COLO668 (cell line): ENCODE data around the gene CASKIN1.
A peak's percentile ranks its signal among the peaks of the same experiment; 100 is the strongest.
"Not testable (repeated sequence)": the region's sequence is repeated elsewhere in the genome, so short reads cannot be mapped to it uniquely, and the experiment has no call there.

Source experiments
- DNase-seq: peaks from one replicate; lab custom pipeline; 2025; ENCODE audit not compliant: unreplicated experiment; lab: John Stamatoyannopoulos, UW

The CASKIN1 gene, protein sequence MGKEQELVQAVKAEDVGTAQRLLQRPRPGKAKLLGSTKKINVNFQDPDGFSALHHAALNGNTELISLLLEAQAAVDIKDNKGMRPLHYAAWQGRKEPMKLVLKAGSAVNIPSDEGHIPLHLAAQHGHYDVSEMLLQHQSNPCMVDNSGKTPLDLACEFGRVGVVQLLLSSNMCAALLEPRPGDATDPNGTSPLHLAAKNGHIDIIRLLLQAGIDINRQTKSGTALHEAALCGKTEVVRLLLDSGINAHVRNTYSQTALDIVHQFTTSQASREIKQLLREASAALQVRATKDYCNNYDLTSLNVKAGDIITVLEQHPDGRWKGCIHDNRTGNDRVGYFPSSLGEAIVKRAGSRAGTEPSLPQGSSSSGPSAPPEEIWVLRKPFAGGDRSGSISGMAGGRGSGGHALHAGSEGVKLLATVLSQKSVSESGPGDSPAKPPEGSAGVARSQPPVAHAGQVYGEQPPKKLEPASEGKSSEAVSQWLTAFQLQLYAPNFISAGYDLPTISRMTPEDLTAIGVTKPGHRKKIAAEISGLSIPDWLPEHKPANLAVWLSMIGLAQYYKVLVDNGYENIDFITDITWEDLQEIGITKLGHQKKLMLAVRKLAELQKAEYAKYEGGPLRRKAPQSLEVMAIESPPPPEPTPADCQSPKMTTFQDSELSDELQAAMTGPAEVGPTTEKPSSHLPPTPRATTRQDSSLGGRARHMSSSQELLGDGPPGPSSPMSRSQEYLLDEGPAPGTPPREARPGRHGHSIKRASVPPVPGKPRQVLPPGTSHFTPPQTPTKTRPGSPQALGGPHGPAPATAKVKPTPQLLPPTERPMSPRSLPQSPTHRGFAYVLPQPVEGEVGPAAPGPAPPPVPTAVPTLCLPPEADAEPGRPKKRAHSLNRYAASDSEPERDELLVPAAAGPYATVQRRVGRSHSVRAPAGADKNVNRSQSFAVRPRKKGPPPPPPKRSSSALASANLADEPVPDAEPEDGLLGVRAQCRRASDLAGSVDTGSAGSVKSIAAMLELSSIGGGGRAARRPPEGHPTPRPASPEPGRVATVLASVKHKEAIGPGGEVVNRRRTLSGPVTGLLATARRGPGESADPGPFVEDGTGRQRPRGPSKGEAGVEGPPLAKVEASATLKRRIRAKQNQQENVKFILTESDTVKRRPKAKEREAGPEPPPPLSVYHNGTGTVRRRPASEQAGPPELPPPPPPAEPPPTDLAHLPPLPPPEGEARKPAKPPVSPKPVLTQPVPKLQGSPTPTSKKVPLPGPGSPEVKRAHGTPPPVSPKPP (N-terminal part only)

DNA sequence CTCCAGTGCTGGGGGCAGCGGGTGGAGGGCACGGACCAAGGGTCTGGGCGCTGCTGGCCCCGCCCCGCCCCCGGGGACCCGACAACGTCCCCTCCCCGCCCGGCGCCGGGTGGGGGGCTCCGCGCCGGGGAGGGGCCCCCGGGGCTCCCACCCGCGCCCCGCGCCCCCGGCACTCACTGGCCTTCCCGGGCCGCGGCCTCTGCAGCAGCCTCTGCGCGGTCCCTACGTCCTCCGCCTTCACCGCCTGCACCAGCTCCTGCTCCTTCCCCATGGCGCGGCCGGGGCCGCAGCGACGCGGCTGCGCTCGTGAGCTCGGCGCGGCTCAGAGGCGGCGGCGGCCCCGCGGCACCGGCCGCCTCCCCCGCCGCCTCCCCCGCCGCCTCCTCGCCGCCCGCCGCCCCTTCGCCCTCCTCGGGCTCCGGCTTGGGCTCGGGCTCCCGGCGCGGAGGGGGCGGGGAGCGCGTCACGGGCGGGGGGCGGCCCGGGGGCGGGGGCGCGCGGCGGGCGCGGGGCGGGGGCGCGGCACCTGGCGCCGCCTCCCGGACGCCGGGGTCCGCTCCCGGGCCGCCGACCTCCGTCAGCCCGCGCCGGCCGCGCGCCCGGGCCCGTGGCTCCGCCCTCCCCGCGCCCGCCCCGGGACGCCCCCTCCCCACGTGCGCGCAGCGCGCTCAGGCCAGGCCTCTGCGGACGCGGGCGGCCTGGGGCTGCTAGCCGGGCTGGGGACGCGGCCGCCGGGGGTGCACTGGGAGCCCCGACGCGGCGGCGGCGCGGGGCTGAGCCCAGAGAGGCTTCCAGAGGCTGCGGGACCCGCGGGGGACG lies at the start of gene CASKIN1:
CASKIN1 (minus strand) TSS at position 444 of the 819 bp plus-strand sequence; CDS start at position 271, 173 bp downstream.
- DNase-seq = peak; percentile 59

DNA sequence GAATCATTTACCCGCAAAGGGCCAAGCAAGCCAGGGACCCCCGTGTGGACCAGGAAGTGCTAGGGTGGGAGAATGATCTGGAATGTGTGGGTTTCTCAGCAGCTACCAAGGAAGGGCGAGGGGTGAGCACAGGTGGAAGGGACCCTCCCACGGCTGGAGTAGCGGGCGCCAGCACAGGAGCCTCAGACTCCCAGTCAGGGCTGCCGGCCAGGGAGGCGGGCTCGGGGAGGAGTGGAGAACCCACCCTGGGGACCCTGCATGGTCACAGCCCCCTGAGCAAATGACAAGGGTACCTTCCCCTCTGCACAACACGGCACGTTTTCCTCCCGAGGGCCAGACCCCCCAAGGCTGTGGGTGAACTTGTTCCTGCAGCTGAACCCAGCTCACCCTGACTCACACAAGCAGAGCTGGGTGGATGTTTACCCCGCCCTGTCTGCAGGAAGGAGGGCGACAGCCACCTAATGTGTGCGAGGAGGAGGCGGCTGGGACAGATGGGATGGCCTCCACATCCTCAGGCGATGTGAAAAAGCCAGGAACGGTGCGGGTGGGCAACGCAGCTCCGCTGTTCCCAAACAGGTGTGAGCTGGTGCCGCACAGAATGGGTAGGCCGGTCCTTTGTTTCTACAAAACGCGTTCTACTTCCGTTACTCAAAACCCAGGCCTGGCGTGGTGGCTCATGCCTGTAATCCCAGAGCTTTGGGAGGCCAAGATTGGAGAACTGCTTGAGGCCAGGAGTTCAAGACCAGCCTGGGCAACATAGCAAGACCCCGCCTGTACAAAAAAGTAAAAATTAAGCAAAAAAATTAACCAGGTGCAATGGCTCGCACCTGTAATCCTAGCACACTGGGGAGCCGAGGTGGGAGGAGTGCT lies 48.8 kb upstream of the CASKIN1 start:
- DNase-seq = no peak

DNA sequence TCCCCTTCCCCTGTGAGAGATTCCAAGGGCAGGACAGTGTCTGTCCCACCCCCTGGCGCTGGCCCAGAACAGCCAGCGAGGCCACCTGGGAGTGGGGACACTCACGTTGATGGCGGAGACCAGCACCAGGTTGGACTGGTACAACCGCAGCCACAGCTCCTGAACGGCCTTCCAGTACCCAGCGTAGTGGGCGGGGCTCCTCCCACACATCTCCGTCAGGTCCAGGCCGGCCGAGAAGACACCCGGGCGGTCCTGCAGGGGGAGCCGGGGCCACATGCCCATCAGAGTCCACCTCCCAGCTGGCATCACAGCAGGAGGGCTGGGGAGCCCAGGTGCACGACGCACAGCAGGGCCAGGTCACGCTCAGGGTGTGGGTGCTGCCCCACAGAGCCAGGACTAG lies 47.9 kb upstream of the CASKIN1 start:
- peak; percentile 45 for DNase-seq

DNA sequence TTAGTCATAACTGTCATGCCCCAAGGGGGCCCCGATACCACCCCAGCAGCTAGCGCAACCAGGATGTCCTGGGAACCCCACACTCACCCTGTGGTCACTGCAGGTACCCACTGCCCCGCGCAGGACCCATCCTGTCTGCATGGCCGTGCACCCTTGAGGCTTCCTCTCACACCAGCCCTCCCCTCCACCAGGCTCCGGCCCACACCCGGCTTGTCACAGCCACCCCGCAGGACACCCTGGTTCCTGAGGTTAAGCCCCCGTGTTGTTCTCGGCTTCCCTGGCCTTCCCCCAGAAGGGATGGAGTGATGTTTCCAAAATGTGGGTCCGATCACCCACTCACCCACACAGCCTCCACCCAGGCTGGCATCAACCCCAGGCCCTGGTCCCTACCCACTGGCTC lies 47.4 kb upstream of the CASKIN1 start:
- no peak for DNase-seq

DNA sequence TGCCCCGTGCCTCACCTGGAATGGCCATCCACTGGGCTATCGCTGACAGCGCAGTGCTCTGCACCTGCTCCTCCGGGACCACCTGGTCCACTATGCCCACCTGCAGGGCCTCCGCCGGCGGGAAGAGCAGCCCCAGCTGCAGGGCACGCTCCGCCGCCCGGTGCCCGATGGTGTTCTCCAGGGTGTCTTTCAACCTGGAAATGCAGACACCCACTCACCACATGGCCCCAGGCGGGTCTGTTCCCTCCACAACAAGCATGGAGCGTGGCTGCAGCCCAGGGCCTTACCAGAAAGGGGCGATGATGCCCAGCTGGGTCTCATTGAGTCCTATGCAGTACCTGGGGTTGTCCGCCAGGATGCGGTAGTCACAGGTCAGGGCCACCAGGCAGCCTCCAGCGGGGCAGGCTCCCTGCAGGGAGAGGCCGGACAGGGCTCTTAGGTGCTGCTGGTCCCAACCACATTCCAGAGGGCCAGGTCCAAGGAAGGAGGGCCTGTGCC lies 46.7 kb upstream of the CASKIN1 start:
- DNase-seq = no peak

DNA sequence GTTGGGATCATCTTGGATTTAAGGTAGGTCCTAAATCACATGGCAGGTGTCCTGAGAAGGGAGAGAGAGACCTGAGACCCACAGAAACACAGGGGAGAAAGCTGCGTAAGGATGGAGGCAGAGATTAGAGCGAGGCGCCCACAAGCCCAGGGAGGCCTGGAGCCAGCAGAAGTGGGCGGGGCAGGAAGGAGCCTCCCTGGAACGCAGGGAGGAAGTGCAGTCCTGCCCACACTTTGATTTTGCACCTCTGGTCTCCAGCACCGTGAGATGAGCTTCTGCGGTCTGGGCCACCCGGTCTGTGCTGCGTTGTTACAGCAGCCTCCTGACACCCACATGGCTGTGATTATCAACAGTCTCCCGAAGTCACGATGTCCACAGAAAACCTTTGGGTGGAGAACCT lies 46.2 kb upstream of the CASKIN1 start:
- no peak for DNase-seq

DNA sequence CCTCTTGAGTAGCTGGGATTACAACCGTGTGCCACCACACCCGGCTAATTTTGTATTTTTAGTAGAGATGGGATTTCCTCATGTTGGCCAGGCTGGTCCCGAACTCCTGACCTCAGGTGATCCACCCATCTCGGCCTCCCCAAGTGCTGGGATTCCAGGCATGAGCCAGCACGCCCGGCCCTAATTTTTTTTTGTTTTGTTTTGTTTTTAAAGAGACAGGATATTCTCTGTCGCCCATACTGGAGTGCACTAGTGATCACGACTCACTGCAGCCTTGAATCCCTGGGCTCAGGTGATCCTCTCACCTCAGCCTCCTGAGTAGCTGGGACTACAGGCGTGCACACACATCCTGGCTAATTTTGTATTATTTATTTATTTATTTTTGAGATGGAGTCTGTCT lies 43.9 kb upstream of the CASKIN1 start:
- not testable (repeated sequence) for DNase-seq

DNA sequence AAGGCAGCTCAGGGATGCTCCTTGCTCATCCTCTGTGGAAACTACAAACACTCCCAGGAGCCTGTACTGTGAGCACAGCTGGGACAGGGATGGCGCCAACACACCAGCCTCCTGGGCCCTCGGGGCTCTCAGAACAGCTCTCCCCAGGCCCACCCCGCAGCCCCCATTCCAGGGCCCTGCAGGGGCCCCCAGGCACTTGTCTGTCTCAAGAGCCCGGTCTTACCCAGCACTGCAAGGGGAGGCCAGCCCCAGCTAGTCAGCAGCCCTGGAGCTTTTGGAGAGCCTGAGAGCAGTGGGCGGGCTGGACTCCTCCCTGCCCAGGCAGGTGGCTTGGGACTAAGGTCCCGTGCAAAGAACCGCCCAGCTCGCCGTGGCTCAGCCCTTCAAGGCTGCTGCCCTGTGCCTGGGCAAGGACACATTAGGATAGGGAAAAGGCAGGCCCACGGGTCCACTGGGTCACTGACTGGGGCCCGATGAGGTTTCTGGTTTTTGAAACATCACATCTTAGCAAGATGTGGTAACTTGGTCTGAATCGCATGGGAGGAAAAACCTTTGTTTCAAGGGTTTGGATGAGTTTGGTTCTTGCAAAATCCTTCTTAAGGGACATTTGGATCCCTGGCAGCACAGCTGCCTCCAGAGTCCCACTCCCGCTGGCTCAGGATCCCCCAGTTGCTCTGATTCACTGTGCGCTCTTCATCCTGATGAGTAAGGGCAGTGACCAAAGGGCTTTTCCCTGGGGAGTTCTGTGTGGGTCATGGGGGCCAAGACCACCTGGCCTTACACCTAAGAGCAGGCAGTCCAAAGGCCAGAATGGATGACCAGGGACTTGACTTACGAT lies 42.7 kb upstream of the CASKIN1 start:
- DNase-seq = no peak

DNA sequence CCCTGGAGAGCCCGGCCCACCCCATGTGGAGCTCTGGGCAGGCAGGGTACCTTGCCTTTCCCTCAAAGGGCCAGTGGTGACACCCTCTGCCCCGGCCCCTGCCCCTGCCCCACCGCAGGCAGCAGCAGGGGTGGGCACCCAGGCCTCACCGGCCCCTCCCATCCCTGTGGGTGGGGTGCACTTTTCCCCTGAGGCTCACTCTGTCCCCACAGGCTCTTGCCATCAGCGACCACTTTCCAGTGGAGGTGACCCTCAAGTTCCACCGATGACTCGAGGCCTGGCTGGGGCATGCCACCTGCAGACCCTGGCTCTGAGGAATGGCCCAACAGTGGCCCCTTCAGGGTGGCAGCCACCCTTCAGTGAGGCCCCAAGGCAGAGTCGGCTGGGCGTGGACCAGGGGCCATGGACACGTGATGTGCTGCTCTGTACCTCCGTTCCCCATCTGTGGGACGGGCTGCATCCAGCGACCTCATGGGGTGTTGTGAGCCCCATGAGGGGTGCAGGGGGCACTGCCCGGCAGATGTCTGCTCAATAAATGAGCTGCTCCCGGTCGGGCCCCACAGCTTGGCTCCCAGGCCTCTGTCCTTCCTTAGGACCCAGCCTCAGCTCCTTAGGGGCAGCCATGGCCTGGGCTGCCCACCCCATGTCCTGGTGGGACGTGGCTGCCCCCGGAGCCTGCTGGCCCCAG lies 41.9 kb upstream of the CASKIN1 start:
- no peak for DNase-seq

DNA sequence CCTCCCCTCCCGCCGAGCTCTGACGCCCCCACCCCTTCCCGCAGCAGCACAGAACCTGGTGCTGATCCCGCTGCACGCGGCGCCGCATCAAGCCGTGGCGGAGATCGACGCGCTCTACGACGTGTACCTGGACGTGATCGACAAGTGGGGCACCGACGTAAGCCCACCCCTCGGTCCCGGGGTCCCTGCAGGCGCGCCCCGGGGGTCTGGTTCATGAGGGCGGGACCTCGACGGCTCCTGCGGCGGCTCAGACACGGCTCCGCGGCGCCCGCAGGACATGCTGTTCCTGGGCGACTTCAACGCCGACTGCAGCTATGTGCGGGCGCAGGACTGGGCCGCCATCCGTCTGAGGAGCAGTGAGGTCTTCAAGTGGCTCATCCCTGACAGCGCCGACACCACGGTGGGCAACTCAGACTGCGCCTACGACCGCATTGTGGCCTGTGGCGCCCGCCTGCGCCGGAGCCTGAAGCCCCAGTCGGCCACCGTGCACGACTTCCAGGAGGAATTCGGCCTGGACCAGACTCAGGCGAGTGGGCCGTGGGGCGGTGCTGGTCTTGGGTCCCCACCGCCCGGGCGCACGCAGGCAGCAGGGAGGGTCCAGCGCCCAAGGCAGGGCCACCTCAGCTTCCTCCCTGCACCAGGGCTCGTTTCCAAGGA lies 41.2 kb upstream of the CASKIN1 start:
- no peak for DNase-seq

DNA sequence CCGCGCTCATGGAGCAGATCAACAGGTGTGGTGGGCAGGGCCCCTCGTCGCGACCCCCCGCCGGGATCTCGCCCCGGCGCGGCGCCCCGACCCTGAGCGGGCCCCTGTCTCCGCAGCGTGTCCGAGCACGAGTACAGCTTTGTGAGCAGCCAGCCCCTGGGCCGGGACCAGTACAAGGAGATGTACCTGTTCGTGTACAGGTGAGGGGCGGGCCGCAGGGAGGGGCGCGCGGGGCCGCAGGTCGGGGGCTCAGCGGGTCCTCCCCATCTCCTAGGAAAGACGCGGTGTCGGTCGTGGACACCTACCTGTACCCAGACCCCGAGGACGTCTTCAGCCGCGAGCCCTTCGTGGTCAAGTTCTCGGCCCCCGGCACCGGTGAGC lies 40.7 kb upstream of the CASKIN1 start:
- DNase-seq = no peak

DNA sequence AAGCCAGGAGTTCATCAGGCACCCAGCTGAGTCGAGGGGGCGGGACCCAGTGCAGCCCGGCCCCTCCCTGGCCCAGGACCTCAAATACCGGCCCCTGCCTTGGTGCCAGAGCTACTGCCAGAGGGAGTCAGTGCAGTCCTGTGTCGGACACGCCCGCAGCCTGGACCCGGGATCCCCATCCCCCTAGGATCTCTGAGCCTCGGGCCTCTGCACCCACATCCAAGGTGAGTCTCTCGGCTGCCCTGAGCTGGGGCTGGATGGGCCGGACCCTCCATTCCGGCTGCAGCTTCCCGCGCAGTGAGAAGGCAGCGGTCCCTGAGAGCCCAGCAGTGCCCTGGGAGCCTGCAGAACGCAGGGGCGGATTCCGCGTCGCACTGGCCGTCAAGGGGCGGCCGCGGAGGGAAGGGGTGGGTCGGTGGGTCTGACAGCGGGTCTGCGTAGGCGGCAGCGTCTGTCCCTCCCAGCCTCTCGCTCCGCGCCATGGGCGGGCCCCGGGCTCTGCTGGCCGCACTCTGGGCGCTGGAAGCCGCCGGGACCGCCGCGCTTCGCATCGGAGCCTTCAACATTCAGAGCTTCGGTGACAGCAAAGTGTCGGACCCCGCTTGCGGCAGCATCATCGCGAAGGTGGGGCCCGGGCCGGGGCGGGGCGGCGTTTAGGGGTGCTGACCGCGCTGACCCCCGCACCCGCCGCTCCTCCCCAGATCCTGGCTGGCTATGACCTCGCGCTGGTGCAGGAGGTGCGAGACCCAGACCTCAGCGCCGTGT lies 40.1 kb upstream of the CASKIN1 start, which contains the start of gene DNASE1L2:
DNASE1L2 (plus strand) TSS at position 108 of the 765 bp plus-strand sequence; CDS start at position 481, 373 bp downstream.
- peak; percentile 18 for DNase-seq

DNA sequence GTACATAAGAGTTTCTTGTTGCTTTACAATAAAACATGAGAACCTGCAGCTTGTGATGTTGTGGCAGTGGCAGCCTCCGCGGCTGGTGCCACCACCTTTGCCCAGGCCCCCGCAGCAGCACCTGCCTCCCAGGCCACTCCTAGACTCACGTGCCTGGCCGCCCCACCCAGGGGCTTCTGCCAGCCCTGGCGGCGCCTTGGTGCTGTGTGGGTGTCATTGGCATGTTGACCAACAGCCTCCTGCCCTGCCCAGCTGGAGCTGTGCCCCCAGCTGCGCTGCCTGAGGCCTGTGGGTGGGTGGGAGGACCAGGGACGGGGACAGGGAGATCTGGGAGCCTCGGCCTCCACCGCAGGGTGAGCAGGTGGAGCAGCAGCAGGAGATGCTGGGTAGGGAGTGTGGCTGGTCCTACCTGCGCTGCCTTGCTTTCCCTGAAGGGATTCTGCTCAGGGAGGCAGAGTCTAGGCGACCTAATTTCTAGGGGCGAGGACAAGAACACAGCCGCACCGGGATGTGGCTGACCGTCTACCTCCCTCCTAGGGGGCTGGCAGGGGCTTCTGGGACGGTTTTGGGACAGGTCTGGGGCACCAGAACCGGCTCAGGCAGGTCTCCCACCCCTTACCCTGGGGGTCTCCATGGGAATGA lies 39.4 kb upstream of the CASKIN1 start:
- DNase-seq = peak; percentile 83

DNA sequence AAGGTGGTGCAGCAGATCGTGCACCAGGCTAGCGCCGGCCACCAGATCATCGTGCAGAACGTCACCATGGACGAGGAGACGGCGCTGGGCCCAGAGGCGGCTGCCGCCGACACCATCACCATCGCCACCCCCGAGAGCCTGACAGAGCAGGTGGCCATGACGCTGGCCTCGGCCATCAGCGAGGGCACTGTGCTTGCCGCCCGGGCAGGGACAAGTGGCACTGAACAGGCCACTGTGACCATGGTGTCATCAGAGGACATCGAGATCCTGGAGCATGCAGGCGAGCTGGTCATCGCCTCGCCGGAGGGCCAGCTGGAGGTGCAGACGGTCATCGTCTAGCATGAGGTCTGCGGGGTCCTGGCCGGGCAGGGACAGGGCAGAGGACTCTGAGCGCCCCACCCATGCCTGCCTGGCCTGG lies 38.8 kb upstream of the CASKIN1 start:
- no peak for DNase-seq

DNA sequence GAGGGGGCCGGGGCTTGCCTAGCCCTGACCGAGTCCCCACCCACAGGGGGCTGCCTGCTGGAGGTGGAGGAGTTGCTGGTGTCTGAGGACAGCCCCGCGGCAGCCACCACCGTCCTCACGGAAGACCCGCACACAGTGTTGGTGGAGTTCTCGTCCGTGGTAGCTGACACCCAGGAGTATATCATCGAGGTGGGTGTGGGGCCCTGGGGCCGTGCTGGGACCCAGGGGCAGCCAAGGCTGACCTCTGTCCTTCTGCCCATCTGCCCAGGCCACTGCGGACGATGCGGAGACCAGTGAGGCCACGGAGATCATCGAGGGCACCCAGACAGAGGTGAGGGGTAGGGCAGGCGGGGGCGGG lies 38.4 kb upstream of the CASKIN1 start:
- no peak for DNase-seq
